Nephron (organoid): ENCODE measurements around the gene TBX15.

ENCODE experiments used
- H3K27ac Mint-ChIP-seq, 3 experiments: 2 replicates each; pipeline ENCODE4 v1.8.0; 2020; ENCODE audit warnings: mixed read lengths in 3 of 3, mild to moderate bottlenecking in 2 of 3, moderate library complexity in 1 of 3
- H3K27me3 Mint-ChIP-seq: 2 replicates; pipeline ENCODE4 v1.8.0; 2021; ENCODE audit warnings: low read depth, mild to moderate bottlenecking, moderate library complexity, mixed read lengths
- H3K36me3 Mint-ChIP-seq: 2 replicates; pipeline ENCODE4 v1.8.0; 2020; ENCODE audit warnings: low read depth, mixed read lengths
- H3K4me1 Mint-ChIP-seq: 2 replicates; pipeline ENCODE4 v1.8.0; 2020; ENCODE audit warnings: mixed read lengths
- H3K4me3 Mint-ChIP-seq, 3 experiments: 2 replicates each; pipeline ENCODE4 v1.8.0; 2020; ENCODE audit warnings: mild to moderate bottlenecking in 3 of 3, mixed read lengths in 3 of 3, moderate library complexity in 2 of 3
- H3K9me3 Mint-ChIP-seq: 2 replicates; pipeline ENCODE4 v1.8.0; 2020; ENCODE audit warnings: mixed read lengths
- CTCF ChIP-seq, 3 experiments: fragments of 200-600 bp; sonication (generic); IDR thresholded peaks; one replicate each; pipeline ENCODE4 v1.5.0; 2021; ENCODE audit warnings: antibody characterized with exemption in 3 of 3; ENCODE audit not compliant: unreplicated experiment in 3 of 3

TBX15 gene

GRCh38 chr1:118973531-118974137 is 14.5 kb downstream of the TBX15 start:
- no peak overlapping the region for H3K4me3 Mint-ChIP-seq
- no peaks in the 10 kb centered on the region for H3K9me3 Mint-ChIP-seq
- H3K36me3 Mint-ChIP-seq = peaks cover 7% of the 10 kb centered on the region
- peaks cover 61% of the 10 kb centered on the region for H3K4me1 Mint-ChIP-seq
- peaks cover 38% of the 10 kb centered on the region for H3K27me3 Mint-ChIP-seq
- H3K27ac Mint-ChIP-seq = peak overlapping the region in 1 of 3 experiments; percentile 53
- TF ChIP-seq CTCF (IDR thresholded peaks at IDR 0.05; ENCODE audit: unreplicated experiment in 3 of 3) = no peak

GRCh38 chr1:118973032-118973431 is 15.1 kb downstream of the TBX15 start:
- no peak for TF ChIP-seq CTCF (IDR thresholded peaks at IDR 0.05; ENCODE audit: unreplicated experiment in 3 of 3)
- peaks cover 7% of the 10 kb centered on the region for H3K36me3 Mint-ChIP-seq
- H3K4me3 Mint-ChIP-seq = no peak overlapping the region
- H3K27me3 Mint-ChIP-seq = peaks cover 32% of the 10 kb centered on the region
- H3K9me3 Mint-ChIP-seq = no peaks in the 10 kb centered on the region
- no peak overlapping the region for H3K27ac Mint-ChIP-seq
- peaks cover 61% of the 10 kb centered on the region for H3K4me1 Mint-ChIP-seq

- Mint-ChIP-seq H3K36me3 (peaks cover 7% of the 10 kb centered on the region), H3K27me3 (peaks cover 13% of the 10 kb centered on the region), H3K4me1 (peaks cover 45% of the 10 kb centered on the region), H3K9me3 (no peaks in the 10 kb centered on the region), H3K4me3 (no peak overlapping the region), H3K27ac (no peak overlapping the region)
- no peak for TF ChIP-seq CTCF (IDR thresholded peaks at IDR 0.05; ENCODE audit: unreplicated experiment in 3 of 3)
Observed at GRCh38 chr1:118970451-118970850, 17.7 kb downstream of the TBX15 start.

GRCh38 chr1:118963456-118964430 is 24.4 kb downstream of the TBX15 start:
- TF ChIP-seq CTCF (IDR thresholded peaks at IDR 0.05; ENCODE audit: unreplicated experiment in 3 of 3) = no peak
- Mint-ChIP-seq H3K27me3 (no peaks in the 10 kb centered on the region), H3K27ac (no peak overlapping the region), H3K4me3 (no peak overlapping the region), H3K4me1 (peaks cover 24% of the 10 kb centered on the region), H3K9me3 (no peaks in the 10 kb centered on the region), H3K36me3 (peaks cover 15% of the 10 kb centered on the region)

- Mint-ChIP-seq H3K4me3 (no peak overlapping the region), H3K4me1 (peaks cover 27% of the 10 kb centered on the region), H3K9me3 (no peaks in the 10 kb centered on the region), H3K27me3 (no peaks in the 10 kb centered on the region), H3K36me3 (peaks cover 19% of the 10 kb centered on the region), H3K27ac (no peak overlapping the region)
- no peak for TF ChIP-seq CTCF (IDR thresholded peaks at IDR 0.05; ENCODE audit: unreplicated experiment in 3 of 3)
Observed at GRCh38 chr1:118963138-118963455, 25.0 kb downstream of the TBX15 start.
